Right lobe of liver (tissue), 4 donors: ENCODE results near the gene FGD2.

ENCODE experiments used
- CTCF ChIP-seq, 4 donors: fragments of 200-600 bp in 3 of 4; fragments of 450-650 bp in 1 of 4; IDR thresholded peaks; one replicate each; pipeline versions ENCODE4 v1.5.1 to v1.8.0; 2016 to 2022; ENCODE audit warnings: antibody characterized with exemption in 4 of 4, mild to moderate bottlenecking in 2 of 4
- POLR2A ChIP-seq: fragments of 450-650 bp; IDR thresholded peaks from one replicate; pipeline ENCODE4 v1.6.1; 2017; ENCODE audit warnings: antibody characterized with exemption, mild to moderate bottlenecking
- donor health status: DM: no; HTN: no; CAD: no.
- donor health status: DM: no; HTN: no; CAD: no.
- donor health status: DM: no; HTN: yes; CAD: no.

GRCh38 chr6:37077905-37078296, 72.4 kb downstream of the FGD2 start:
- no peak for TF ChIP-seq CTCF (IDR thresholded peaks at IDR 0.05)
- TF ChIP-seq POLR2A = no peak
